CD4-positive, alpha-beta T cell treated with Interleukin-4 for 4 hours (primary cell): ENCODE results near the gene HDAC4.

Experiments used
- DNase-seq: peaks from one replicate; pipeline ENCODE4 v3.0.0-alpha.2; 2020

Gene HDAC4

DNA sequence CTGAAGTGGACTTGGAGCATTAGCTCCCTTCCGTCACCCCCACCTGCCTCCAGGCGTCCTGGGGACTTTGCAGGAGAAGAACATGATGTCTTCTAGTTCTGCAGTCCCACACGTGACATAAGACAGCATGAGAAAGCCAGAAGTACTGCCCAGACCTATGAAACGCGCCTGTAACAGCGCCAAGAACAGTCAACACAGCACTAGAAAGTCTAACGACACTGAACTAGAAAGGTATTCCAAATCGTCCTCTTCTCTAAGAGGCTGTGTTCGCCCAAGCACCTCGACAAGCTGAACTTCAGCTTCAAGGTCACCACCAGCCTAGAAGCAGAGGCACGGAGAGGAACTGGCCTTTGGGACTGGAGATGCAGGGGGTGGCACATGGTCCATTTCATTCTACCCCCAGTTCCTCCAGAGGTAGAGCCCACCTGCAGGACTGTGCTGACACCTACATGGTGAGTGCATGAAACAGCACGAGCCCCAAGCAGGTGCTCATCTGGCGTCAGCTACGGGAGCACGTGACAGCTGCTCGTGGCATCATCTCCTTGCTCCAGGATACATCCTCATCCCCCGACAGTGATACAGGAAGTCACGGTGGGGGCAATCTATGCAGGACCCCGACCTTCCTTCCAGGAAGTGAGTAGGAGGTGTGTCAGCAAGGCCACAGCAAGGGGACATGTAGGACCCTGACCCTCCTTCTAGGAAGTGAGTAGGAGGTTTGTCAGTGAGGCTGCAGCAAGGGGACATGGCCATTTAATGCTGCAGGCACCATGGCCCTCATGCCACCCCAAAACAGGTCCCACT, 3.7 kb downstream of the HDAC4 start:
- DNase-seq = peak; percentile 18

DNA sequence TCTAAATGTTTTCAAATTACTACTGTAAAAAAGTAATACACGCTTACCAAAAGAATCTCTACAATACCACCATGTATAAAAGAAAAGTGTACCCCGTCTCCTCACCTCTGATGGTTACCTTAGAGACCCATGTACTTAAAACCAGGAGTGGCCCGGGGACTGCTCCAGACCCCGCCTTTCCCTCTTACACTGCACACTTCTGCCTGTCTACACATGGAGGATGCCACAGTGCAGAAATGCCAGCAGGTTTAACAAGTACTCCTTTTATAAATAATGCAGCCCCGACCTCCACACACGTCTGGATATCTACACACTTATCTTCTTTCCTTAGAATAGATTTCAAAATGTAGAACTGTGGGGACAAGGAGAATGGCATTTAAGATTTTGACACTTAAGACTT, 5.3 kb downstream of the HDAC4 start:
- DNase-seq = no peak

DNA sequence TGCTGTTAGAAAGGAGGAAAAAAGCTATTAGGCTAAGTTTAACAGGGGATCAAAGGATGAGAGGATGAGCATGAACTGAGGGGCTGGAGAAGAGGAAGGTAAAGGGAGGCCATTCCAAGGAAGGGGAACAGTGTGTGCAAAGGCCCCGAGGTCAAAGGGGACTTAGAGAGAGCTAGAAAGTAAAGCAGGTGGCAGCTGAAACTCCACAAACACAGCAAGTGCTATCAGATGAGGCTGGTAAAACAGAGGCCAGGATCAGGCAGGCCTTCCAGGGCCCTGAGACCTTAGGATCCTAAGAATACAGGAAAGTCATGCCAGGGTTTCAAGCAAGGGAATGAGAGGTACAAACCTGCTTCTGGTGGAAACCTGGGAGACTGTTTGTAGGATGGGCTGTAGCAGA, 5.8 kb downstream of the HDAC4 start:
- no peak for DNase-seq

DNA sequence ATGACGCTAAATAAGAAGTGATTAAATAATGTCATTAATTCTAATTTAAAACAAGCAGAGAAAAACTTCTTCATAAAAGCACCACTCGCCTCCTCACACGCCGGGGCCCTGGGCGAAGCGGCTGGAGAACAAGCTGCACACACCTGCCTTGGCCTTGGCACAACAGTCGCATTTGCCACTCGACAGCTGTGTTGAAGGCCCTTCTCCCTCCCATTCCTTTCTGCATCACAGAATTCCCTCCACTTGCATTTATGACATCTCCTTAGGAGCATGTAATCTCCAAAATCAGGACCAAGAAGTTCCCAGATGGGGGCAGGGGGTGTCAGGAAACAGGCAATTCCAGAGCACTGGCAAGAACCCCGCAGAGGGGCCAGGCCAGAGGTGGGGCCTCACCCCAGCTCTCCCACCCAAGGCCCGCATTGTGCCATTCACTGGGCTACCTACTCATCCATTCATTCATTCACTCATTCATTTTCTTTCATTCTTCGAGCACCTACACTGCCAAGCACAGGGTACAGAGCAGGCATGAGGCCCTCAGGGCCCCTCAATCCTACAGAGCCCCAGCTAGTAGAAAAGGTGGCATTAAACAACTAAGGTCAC, 6.4 kb downstream of the HDAC4 start:
- DNase-seq = no peak

DNA sequence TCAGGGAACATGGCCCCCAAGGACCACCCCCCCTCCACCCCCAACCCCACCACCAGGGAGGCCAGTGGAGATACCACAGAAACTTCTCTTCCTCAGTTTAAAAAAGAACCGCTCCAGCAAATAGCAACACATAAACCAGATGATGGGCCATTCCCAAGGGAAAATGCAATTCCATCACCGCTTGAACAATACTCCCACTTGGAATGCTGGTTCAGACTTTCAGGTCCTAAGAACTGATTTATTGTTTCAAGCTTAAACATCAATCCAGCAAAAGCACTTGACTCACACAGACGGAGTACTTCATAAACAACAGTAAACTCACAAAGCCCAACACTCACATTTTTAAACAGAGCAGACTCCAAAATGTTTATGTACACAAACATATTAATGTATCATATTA, 6.9 kb downstream of the HDAC4 start:
- DNase-seq = no peak

DNA sequence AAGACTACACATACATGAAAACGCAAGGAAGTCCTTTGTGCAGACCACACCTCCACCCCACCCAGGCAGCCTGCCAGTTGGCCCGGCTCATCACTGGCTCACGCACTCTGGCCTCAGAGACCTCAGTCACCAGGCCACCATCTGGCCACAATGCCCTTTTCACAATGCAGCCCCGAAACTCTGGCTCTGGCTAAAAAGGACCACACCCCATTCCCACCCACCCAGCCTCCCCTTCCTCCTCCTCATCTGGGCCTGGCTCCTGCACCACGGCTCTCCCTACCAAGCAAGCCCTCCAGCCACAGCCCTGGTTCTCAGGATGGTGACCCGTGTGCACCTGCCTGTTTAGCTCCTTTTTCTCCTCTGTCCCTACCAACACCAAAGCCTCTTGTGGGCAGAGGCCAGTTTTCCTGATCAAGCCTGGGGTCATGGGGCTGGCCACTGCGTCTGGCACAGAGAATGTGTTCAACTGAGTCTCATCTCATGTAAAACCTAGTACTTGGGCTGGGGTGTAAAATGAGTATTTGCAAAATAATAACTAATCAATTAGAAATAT, 7.4 kb downstream of the HDAC4 start:
- no peak for DNase-seq

DNA sequence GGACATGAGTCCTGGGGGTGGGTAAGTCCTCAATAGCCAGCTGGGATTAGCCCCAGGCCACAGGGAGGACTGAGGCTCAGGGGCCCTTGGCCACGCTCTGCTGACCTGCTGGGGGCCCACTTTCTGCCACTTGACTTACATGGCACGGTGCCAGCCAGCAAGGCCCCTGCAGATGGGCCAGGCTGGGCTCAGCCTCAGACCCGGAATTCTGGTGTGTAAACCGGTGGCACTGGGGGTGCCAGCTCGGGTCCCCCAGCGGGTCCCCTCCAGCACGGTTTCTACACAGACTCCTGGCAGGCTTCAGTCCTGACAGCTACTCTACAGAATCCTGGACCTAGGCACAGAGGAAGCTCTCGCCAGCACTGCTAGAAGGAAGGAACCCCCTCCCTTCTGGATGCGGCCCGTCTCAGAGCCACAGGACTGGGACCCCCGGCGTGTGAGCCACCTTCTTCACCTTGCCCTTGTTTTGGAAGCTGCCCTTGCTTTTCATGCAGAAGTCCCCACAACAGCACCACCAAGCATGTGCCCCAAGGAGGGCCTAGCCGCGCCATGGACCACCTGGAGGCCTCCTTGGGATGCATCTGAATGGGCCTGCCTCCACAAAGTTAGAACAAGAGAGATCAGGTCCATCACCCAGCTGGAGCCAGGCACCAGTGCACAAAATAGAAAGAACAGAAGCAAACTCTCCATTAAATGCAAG, 8.0 kb downstream of the HDAC4 start:
- no peak for DNase-seq

DNA sequence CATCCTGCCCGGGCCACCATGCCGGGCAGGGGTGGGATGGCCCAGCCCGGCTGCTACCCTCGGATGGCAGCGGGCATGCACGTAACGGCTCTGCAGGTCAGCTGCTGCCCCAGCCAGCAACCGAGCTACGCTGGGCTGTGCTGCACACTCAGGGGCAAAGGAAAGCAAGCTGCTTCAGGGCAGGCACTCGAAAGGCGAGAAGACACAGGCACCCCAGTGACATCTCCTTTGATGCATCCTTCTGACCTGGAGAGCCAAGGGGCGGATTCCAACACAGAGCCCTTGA, 8.8 kb downstream of the HDAC4 start:
- DNase-seq = no peak

DNA sequence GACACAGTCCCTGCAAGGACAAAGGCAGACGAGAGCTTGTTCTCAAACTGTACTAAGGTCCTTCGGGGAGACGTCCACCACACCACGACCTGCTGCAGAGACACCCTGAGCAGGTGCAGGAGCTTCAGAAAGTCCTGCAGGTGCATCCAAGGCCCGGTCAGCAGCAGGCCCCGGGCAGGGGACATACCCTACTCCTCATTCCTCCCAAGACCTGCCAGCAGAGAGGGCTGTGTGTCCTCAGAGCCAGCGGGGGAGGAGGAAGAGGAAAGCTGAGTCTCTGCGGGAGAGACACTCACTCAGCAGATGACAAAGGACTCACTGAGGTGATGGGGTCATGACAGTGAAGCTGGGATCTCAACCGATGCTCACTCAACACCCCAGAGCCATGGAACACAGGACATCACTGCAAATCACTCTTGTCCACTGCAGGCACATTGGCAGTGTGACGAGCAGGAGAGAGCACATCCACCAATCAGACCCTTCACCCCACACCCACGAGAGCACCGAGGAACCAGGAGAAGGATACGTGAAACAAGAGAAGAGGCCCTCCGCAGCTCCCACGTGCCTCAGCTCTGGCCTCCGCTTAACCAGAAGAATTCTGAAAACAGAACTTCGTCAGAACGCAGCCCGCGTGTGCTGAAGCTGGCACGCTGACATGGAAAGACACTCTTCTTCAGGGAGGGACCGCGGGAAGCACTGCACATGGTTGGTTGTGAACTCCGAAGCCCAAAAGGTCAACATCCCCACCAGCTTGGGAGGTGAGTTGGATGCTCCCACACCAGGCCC, 9.3 kb downstream of the HDAC4 start:
- DNase-seq = no peak

DNA sequence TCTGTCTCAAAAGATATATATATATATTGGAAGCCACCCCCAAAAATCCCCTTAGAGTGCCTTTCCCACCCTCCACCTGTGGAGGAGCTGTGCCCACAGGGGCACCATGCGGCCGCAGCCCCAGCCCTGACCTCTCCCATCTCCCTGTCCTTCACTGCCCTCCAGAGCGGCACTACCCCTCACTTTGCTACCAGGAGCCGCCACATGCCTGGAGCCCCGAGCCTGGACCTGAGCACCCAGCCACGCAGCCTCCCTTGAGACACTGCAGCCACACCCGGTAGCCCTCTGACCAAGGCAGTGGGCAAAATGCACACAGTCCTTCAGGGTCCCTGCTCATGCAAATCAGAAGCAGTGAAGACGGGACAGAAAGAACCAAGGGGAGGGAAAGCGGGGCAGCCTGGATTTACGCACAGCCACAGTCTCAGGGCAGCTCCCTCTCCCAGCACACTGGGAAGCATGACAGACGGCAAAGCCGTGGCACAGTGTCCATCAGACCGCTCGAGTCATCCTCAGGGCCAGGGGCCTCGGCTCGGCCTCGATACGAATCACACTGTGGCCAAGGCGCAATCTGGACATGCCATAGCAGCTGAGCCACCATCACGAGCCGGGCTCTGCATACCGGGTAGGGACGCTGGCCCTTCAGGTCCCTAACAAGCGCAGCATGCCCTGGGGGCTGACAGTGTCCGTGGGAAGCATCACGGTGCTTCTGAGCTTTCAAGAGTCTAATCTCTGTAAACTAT, 10.1 kb downstream of the HDAC4 start:
- no peak for DNase-seq

DNA sequence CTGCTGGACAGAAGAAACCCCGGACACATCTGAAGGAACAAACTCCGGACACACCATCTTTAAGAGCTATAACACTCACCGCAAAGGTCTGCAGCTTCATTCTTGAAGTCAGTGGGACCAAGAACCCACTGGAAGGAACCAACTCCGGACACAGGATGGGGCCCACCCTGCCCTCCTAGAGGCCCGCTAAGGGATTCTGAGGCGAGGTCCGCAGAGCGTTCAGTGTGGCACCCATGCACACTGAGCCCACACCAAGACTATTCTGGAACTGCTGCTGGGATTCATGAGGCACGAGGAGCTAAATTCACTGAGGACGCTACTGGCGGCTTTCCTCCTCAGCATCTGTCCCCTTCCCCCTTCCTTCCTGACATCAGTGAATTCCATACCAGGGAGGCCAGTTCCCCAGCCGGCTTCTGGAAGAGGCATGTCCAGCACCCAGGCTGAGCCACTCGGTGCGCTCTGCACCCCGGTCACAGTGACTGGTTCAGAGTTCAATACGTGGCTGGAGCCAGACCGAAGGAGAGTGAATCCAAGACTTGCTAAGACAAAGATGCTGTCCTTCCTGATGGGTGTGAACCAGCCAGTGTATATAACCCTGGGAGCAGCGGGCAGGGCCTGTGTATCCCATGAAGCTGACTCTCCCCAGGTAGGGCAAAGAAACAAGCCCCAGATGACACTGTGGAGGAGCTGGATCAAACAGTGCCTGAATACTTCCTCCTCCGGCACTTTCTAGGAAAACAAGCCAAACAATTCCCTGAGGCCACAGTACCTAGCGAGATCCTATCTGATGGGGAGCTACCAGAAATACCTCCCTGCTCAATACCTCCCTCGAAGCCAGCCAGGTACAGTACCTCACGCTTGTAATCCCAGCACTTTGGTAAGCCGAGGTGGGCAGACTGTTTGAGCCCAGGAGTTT, 11.1 kb downstream of the HDAC4 start:
- DNase-seq = no peak

DNA sequence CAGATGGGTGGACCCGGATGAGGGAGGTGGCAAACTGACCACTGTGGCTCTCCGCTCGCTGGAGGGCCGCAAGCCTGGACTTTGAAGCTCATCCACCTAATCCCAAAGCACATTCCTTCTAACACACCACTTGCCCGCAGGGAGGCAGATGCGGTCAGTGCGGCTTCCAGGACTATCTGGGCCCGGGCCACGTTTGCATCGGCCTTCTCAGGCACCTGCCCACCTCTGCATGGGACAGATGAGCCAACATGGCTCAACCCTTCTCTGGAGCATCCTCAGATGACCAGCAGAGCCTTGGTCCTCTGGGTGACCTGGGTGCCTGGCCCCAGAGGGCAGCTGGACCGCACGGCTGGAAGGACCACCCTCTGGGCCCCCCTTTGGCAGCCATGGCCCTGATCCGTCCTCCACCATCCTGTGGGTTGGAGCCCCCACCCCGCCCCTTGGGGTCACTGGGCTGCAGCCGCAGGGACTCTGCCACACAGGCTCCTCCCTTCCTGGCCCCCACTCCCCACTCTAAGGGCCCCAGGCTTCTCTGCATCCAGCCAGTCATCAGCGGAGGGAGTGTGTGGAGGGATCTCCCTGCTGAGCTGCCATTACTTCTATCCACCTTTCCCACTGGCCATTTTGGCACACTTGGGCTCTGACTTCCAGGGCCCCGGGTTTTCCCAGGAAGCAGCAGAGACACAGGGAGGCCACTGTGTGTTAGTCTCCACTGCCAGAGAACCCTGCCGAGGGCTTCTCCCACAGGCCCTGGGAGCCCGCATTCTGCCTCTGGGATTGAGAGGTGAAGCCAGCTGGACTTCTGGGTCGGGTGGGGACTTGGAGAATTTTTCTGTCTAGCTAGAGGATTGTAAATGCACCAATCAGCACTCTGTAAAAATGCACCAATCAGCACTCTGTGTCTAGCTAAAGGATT, 12.3 kb downstream of the HDAC4 start:
- DNase-seq = no peak

DNA sequence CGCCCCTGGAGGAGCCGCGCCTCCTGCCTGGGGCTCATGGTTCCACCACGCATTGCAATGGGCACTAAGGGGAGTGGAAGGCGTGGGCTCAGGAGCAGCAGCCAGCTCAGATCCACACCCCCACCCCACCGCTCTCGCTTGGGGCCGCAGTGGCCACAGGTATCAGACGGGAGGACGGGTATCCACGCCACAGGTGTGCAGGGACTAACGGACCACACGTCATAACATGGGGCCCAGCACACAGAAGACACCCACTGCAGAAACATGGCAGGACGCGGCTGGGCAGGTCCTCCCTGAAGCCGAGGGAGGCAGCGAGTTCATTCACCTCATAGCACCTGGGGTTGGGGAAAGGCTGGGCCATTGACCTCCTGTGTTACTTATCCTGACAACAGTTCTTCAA, 13.0 kb downstream of the HDAC4 start:
- DNase-seq = no peak

DNA sequence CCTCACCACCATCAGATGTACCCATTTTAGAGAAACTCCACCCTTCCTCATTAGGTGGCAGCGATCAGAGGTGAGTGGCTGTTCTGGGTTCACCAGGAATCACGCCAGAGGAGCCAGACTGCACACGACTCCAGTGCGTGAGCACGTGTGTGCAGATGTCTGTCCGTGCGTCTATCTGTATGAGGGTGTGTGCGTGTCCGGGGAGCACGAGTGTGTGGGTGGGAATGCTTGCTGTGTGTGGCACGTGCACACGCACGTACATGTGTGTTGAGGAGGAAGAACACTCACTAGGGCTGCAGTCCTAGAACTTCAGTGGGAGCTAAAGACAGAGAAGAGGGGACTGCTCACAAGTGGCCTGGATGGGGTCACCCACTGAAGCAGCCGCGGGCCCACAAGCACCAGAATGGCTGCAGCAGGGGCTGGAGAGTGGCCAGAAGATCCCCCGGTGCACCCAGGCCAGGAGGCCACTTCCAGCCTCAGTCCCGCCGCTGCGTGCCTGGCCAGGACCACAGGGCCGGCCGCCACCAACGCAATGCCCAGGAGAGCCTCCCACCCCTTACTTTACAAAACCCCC, 13.9 kb downstream of the HDAC4 start:
- DNase-seq = no peak

DNA sequence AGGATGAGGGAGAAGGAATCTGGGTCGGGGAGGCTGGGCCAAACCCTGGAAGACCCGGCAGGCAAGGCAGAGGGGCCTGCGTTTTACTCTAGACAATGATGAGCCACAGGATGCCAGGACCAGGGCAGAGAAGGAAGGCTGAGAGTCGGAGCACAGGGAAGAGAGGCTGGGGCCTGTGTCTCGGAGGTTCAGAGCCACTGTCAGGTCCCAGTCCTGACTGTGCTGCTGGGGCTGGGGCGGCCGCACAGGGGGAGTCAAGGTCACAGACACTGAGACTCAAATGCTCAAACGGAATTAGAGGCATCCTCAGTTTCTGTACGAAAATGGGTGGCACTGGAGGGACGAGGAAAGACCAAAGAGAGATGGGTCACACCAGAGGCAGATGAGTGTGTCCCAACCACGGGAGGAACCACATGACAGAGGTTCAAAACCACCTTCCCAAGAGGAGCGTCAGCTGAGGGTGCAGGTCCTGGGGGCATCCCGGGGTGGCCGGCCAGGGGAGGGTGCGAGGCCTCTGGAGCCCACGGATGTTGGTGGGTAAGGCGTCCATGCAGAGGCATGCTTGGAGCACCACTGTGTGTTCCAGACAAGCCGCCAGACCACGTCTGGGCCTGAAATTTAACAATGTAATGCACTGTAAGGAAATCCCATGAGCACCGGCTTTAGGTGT, 14.7 kb downstream of the HDAC4 start:
- DNase-seq = no peak

DNA sequence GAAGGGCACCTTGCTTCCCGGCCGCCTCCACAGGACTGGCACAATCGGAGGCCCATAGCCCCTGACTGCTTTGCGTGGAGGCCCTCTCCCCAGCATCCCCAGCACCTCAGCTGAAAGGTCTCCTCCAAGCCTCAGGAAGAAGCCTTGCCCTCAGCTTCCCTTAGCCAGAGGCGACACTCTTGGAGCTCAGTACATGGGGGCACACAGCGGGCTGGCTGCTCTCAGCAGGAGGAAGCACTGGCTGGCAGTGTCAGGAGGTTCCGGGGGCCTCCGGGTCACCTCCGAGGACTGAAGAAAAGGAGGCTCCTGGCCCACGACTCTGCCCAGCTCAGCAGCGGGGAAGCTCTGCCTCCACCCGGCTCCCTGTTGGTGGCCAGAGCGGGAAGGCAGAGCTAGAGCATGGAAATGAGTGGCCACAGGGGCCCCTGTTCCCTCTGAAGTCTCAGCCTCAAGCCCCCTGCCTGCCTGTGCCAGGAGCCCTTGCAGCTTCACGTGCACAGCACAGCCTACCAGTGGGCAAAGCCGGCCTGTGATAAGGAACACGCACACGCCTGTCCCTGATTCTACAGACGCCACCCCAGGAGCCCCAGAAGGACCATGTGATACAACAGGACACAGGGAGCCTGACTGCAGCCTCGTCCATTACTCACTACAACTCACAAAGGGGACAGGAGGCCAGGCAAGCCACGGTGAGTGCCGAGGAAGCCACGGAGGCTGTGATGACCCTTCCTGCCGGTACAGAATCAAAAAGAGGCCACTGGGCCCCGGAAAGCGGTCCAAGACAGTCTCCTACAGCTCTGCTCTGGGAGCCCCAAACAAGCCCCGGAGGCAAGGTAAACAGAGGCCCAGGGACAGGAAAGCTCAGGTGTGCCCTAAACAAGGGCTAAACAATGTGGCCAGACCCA, 15.5 kb downstream of the HDAC4 start:
- no peak for DNase-seq

DNA sequence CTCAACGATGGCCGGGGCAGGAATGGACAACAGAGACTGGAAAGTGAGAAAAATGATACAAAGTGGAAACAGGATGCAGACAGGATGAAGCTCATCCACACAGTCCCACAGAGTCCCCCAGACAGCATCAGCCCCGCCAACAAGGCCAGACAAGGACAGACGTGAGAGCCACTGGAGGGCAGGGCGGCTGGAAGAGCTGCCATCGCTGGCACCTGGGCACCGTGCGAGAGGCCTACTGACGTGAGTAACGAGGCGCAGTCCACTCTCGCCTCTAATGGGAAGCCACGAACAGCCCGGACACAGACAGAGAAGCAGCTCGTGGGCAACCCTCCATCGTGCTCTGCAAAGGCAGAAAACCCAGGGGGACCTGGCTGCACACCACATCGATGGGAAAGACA, 17.1 kb downstream of the HDAC4 start:
- no peak for DNase-seq

DNA sequence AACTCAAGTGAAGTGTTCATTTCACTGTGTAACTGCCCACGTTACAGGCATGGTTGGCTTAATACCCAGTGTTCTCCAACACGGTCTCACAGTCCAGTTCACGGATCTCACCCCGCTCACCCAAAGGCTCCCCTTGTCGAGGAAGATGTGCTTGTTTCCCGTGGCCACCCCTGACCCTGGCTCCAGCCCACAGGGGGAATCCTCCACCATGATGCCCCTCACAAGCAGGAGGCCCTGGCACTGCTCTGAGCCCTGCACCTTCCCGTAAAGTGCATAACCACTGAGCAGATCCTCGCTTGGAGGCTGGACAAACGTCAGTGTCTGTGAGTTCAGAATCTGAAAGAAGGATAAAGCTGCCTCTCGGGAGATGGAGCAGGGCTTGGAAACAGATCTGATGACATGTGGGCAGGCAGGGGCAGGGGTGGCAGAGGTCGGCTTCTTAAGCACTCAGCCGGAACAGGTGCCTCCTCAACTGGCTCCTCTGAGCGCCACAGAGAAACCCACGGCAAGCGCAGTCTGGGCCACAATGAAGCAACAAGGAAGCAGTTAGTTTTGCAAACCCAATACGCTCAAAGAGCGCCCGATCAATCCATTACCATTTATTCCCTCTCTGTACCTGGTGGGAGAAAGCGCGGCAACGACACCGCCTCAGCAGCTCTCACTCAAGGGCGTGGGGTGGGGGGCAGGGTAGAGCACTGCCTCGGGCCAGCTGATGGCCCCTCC, 17.6 kb downstream of the HDAC4 start:
- no peak for DNase-seq
